Mononuclear cell (primary cell): ENCODE results near the gene LRRC18. TPM values are rescaled to one million over a fixed set of nuclear protein-coding genes. Genes with fewer than 3 reads are reported as not detected.

ENCODE experiments used
- H3K27me3 ChIP-seq: 2 replicates; pipeline ENCODE4 v1.6.0; 2011; ENCODE audit warnings: low read length, control low read depth; ENCODE audit not compliant: insufficient read depth
- H3K4me1 ChIP-seq: 2 replicates; pipeline ENCODE4 v1.5.1; 2011; ENCODE audit warnings: mild to moderate bottlenecking, low read length, control low read depth; ENCODE audit not compliant: insufficient read depth
- H3K4me3 ChIP-seq: 2 replicates; pipeline ENCODE4 v1.5.1; 2011; ENCODE audit warnings: mild to moderate bottlenecking, low read length, moderate library complexity
- H3K9me3 ChIP-seq: 2 replicates; pipeline ENCODE4 v1.5.1; 2011; ENCODE audit warnings: low read depth, mild to moderate bottlenecking, control low read depth, low read length
- total RNA-seq: library from RNA; depleted of rRNA; stranded (reverse); fragments of >200 nt; gene quantifications from one replicate; pipeline ENCODE4 v1.2.3, GENCODE V29; 2012

Gene LRRC18
- total RNA-seq, 1 donor = not detected

DNA sequence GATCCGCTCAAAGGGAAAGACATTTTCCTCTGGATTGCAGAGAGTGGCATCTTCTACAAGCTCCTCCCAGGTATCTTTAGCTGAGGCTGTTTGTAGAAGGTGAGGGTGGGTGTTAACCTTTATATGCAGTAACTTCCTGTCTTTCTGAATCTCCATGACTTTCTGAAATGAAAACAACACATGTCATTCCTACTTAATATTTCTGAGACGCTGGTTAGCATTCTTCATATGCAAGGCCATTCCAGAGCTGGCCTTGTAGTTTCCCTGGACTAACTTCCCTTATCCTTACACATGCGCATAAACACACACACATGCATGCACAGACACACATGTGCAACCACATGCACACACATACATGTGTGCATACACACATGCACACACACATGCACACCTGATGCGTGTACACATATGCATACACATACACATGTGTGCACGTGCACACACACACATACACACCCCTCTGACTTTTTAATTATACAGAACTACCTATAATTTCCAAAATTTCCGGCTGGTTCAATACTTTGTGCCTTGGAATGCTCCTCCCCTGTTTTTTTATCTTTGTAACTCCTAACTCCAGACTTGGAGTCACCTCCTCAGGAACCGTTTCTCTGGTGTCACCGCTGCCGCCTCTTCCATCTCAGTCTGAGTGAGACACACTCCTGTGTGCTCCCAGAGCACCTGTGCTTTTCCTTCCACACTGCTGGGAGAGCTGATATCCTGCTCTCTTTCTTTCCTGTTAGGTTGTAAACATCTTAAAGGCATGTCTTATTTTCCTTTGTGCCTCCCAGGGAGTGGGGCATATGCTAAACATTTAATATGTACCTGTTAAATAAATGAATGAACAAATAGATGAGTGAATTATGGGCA is 55.2 kb downstream of the LRRC18 start:
- Histone ChIP-seq H3K4me3 (no peak overlapping the region), H3K9me3 (no peaks in the 10 kb centered on the region), H3K27me3 (no peaks in the 10 kb centered on the region)

GRCh38 chr10:48883701-48884100 is 55.9 kb downstream of the LRRC18 start:
- H3K4me3 ChIP-seq = no peak overlapping the region
- H3K27me3 ChIP-seq = no peaks in the 10 kb centered on the region
- H3K9me3 ChIP-seq = no peaks in the 10 kb centered on the region
- H3K4me1 ChIP-seq = no peaks in the 10 kb centered on the region

More for the DNA sequence above, 55.2 kb downstream of the LRRC18 start:
- no peaks in the 10 kb centered on the region for H3K4me1 ChIP-seq

GRCh38 chr10:48882881-48883280 is 56.8 kb downstream of the LRRC18 start:
- no peaks in the 10 kb centered on the region for H3K4me1 ChIP-seq
- H3K27me3 ChIP-seq = no peaks in the 10 kb centered on the region
- no peak overlapping the region for H3K4me3 ChIP-seq
- no peaks in the 10 kb centered on the region for H3K9me3 ChIP-seq

- Histone ChIP-seq H3K27me3 (no peaks in the 10 kb centered on the region), H3K4me3 (no peak overlapping the region), H3K9me3 (no peaks in the 10 kb centered on the region), H3K4me1 (no peaks in the 10 kb centered on the region)
These were observed 57.7 kb downstream of the LRRC18 start for GRCh38 chr10:48881937-48882336.

- Histone ChIP-seq H3K27me3 (no peaks in the 10 kb centered on the region), H3K4me1 (no peaks in the 10 kb centered on the region), H3K4me3 (no peak overlapping the region), H3K9me3 (no peaks in the 10 kb centered on the region)
These were observed 59.5 kb downstream of the LRRC18 start for GRCh38 chr10:48880016-48880705.

DNA sequence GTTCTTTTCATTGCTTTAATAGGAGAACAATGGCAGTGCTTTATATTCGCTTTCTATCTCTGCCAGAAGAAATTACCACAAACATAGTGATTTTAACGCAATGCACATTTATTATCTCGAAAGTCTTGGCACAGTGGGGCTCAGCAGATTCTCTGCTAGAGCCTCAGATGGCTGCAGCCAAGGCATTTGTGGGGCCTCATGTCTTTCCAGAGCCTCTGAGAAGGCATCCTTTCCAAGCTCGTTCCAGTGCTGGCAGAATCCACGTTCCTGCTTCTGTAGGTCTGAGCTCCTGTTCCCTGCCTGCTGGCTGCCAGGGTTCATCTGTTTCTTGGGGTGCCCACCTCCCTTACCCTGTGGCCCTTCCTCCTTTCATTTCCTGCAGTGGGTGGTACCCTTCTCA is 60.2 kb downstream of the LRRC18 start:
- no peak overlapping the region for H3K4me3 ChIP-seq
- H3K4me1 ChIP-seq = no peaks in the 10 kb centered on the region
- no peaks in the 10 kb centered on the region for H3K9me3 ChIP-seq
- H3K27me3 ChIP-seq = no peaks in the 10 kb centered on the region

- Histone ChIP-seq H3K4me3 (no peak overlapping the region), H3K4me1 (no peaks in the 10 kb centered on the region), H3K27me3 (no peaks in the 10 kb centered on the region), H3K9me3 (no peaks in the 10 kb centered on the region)
These were observed 61.5 kb downstream of the LRRC18 start for GRCh38 chr10:48878091-48878490.

DNA sequence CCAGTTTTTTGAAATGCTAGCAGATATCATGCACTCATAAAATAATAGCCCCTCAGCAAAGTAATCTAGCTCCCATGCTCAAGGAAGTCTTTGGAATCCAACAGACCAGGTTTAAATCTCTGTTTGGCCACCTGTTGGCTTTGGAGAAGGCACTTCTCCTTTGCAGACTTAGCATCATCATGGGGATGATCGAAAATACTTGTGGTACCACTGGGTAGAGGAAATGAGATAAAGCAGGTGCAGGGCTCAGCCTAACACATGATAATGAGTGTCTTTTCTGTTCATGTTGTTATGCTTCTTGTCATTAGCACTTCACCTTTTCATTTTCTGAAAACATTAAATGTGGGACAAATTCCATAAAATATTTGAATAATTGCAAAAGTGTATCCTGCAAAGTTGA is 67.4 kb downstream of the LRRC18 start:
- Histone ChIP-seq H3K9me3 (no peaks in the 10 kb centered on the region), H3K4me1 (no peaks in the 10 kb centered on the region), H3K27me3 (no peaks in the 10 kb centered on the region), H3K4me3 (no peak overlapping the region)

Other genes starting within 250 kb of the LRRC18 start
- gene VSTM4, start 175.7 kb upstream of the LRRC18 start, total RNA-seq = 0.10 TPM
- gene FAM170B, start 194.2 kb upstream of the LRRC18 start, total RNA-seq = not detected
- gene TMEM273, start 248.6 kb upstream of the LRRC18 start, total RNA-seq = 3.5 TPM